Measurements from ENCODE around the gene ZNF287. TPM values are rescaled to one million over a fixed set of nuclear protein-coding genes. Genes with fewer than 3 reads are reported as not detected.

The ZNF287 gene
- total RNA-seq: 1.3 and 3.1 TPM in 2 replicates

DNA sequence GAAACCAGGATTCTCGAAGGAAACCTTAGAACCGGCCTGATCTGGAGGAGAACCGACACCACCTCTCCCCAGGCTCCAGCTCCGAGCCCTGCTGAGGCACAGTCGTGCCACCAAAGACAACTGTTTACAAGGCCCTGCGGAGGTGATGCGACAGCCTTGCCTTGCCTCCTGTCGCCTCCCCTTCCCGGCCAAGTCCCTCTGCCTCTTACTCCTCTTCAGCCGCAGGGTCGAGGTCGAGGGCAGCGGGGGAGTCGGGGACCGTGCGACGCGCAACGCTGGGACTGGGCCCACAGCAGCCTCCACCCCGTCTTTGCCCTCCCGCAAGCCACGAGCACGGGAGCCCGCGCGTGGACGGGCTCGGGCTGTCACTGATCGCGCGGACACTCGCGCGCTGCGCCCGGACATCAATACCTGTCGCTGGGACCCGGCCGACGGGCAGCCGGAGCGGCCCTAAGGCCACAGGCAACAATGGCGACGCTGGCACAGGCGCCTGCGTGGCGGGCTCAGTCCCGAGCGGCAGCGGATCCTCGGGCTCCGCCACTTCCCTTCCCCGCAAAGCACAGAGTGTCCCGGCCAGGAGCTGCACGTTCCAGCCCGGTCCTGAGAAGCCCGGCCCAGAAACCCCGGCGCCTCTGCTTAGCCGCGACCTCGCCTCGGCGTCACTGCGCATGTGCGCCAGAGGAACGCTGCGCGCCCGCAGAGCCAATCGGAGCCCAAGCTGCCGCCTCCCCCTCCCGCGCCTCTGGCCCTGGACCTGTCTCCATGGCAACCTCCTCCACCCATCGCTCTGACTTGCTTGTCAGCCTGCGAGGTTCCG, at the start of gene ZNF287:
Gene ZNF287 (minus strand): TSS at position 664 of the 817 bp plus-strand sequence. CDS start 1,473 bp downstream, outside the sequence.

Other genes with a start within 250 kb of the ZNF287 start
- 7.1 and 12.3 TPM in 2 replicates for gene CENPV, start 215.7 kb downstream of the ZNF287 start, total RNA-seq
- 2,148 and 2,433 TPM in 2 replicates for gene UBB, start 188.1 kb downstream of the ZNF287 start, total RNA-seq
- gene TRPV2, start 153.6 kb downstream of the ZNF287 start, total RNA-seq: 15.2 and 30.8 TPM in 2 replicates
- gene LRRC75A, start 77.0 kb downstream of the ZNF287 start, total RNA-seq: 0.81 and 4.5 TPM in 2 replicates
- 3.4 and 5.0 TPM in 2 replicates for gene ZNF624, start 84.6 kb upstream of the ZNF287 start, total RNA-seq
- gene CCDC144A, start 121.0 kb upstream of the ZNF287 start, total RNA-seq: 0.16 and 6.1 TPM in 2 replicates